HG03060 (cell line): ENCODE results near the gene RAVER2.
"Not testable (repeated sequence)": the region's sequence is repeated elsewhere in the genome, so short reads cannot be mapped to it uniquely, and the experiment has no call there.

Experiments
- ATAC-seq: cut with Tn5 transposase; IDR thresholded peaks from one replicate; pipeline ENCODE4 v1.9.1; 2021; ENCODE audit warnings: low read depth, moderate number of reproducible peaks; ENCODE audit not compliant: unreplicated experiment

Gene RAVER2

GRCh38 chr1:64810001-64810400, 65.1 kb downstream of the RAVER2 start:
- ATAC-seq, result no peak

- ATAC-seq, result no peak
Observed at GRCh38 chr1:64811131-64811530, 66.3 kb downstream of the RAVER2 start.

GRCh38 chr1:64814427-64814826, 69.6 kb downstream of the RAVER2 start:
- no peak for ATAC-seq

- ATAC-seq, result not testable (repeated sequence)
Observed at GRCh38 chr1:64817364-64817763, 72.5 kb downstream of the RAVER2 start.

- not testable (repeated sequence) for ATAC-seq
Observed at GRCh38 chr1:64820572-64820971, 75.7 kb downstream of the RAVER2 start.

- no peak for ATAC-seq
Observed at GRCh38 chr1:64822621-64823020, 77.7 kb downstream of the RAVER2 start.

GRCh38 chr1:64823691-64824476, 79.0 kb downstream of the RAVER2 start:
- ATAC-seq, result peak; percentile 57

- no peak for ATAC-seq
Observed at GRCh38 chr1:64826991-64827390, 82.1 kb downstream of the RAVER2 start.

- ATAC-seq, result no peak
Observed at GRCh38 chr1:64828829-64829228, 84.0 kb downstream of the RAVER2 start.

GRCh38 chr1:64829411-64830029, 84.6 kb downstream of the RAVER2 start:
- ATAC-seq, result no peak

- ATAC-seq, result no peak
Observed at GRCh38 chr1:64830030-64830651, 85.3 kb downstream of the RAVER2 start.

GRCh38 chr1:64834734-64835133, 89.9 kb downstream of the RAVER2 start:
- no peak for ATAC-seq

GRCh38 chr1:64836802-64837201, 91.9 kb downstream of the RAVER2 start:
- no peak for ATAC-seq

- ATAC-seq, result no peak
Observed at GRCh38 chr1:64838486-64838885, 93.6 kb downstream of the RAVER2 start.

- no peak for ATAC-seq
Observed at GRCh38 chr1:64839261-64839660, 94.4 kb downstream of the RAVER2 start.

GRCh38 chr1:64839732-64840405, 95.0 kb downstream of the RAVER2 start:
- no peak for ATAC-seq

- ATAC-seq, result no peak
Observed at GRCh38 chr1:64841330-64842065, 96.6 kb downstream of the RAVER2 start.

GRCh38 chr1:64842224-64842623, 97.3 kb downstream of the RAVER2 start:
- no peak for ATAC-seq

- no peak for ATAC-seq
Observed at GRCh38 chr1:64843675-64844074, 98.8 kb downstream of the RAVER2 start.

- no peak for ATAC-seq
Observed at GRCh38 chr1:64844175-64844574, 99.3 kb downstream of the RAVER2 start.
